GM10847 (cell line): ENCODE measurements around the gene YWHAB.

Source experiments
- POLR2A ChIP-seq: IDR thresholded peaks from 2 replicates; pipeline ENCODE4 v1.6.1; 2011; ENCODE audit not compliant: insufficient read length; ENCODE audit errors: extremely low read depth

YWHAB gene

GRCh38 chr20:44901974-44902373 is 16.5 kb downstream of the YWHAB start:
- TF ChIP-seq POLR2A = no peak

GRCh38 chr20:44904377-44904776 is 18.9 kb downstream of the YWHAB start:
- TF ChIP-seq POLR2A = no peak

- no peak for TF ChIP-seq POLR2A
Observed at GRCh38 chr20:44908987-44909871, 23.7 kb downstream of the YWHAB start.

GRCh38 chr20:44909872-44910689 is 24.6 kb downstream of the YWHAB start, which contains the start of gene PABPC1L:
PABPC1L (plus strand) TSS chr20:44910060; CDS start chr20:44910144, 84 bp downstream.
- peak; percentile 63 for TF ChIP-seq POLR2A

- TF ChIP-seq POLR2A = no peak
Observed at GRCh38 chr20:44910690-44911262, 25.3 kb downstream of the YWHAB start.

- TF ChIP-seq POLR2A = no peak
Observed at GRCh38 chr20:44911264-44911921, 25.9 kb downstream of the YWHAB start.

GRCh38 chr20:44912189-44912588 is 26.7 kb downstream of the YWHAB start:
- TF ChIP-seq POLR2A = no peak

- no peak for TF ChIP-seq POLR2A
Observed at GRCh38 chr20:44914924-44915323, 29.4 kb downstream of the YWHAB start.

- no peak for TF ChIP-seq POLR2A
Observed at GRCh38 chr20:44916586-44916985, 31.1 kb downstream of the YWHAB start.

- TF ChIP-seq POLR2A = no peak
Observed at GRCh38 chr20:44917399-44917798, 31.9 kb downstream of the YWHAB start.

GRCh38 chr20:44918342-44918741 is 32.8 kb downstream of the YWHAB start:
- TF ChIP-seq POLR2A = no peak

- TF ChIP-seq POLR2A = no peak
Observed at GRCh38 chr20:44918761-44919160, 33.3 kb downstream of the YWHAB start.

GRCh38 chr20:44921447-44921846 is 35.9 kb downstream of the YWHAB start:
- TF ChIP-seq POLR2A = no peak

GRCh38 chr20:44924541-44924940 is 39.0 kb downstream of the YWHAB start:
- TF ChIP-seq POLR2A = no peak

- no peak for TF ChIP-seq POLR2A
Observed at GRCh38 chr20:44928595-44928994, 43.1 kb downstream of the YWHAB start.
